WTC11 (cell line): ENCODE data around the gene PI4KB. TPM values are rescaled to one million over a fixed set of nuclear protein-coding genes. Genes with fewer than 3 reads are reported as not detected.

Experiments
- ATAC-seq: fragments of 200-7000 bp; cut with Tn5 transposase; 2 replicates; pipeline ENCODE4 v1.10.0; 2021; ENCODE audit warnings: mild to moderate bottlenecking, moderate library complexity
- CTCF ChIA-PET: fragments of 300-600 bp; sonication (Branson Sonifier 250); formaldehyde crosslinking; loops from one replicate; lab custom pipeline; 2021; ENCODE audit warnings: antibody characterized with exemption; lab: Charles Lee
- POLR2A ChIA-PET: fragments of 350-600 bp; sonication (Branson Sonifier 250); formaldehyde crosslinking; loops from one replicate; lab custom pipeline; 2021; ENCODE audit warnings: antibody characterized with exemption; lab: Charles Lee
- DNase-seq: peaks from one replicate; pipeline ENCODE4 v3.0.0; 2021; ENCODE audit warnings: low spot score
- H3K27ac Mint-ChIP-seq: 2 replicates; pipeline ENCODE4 v1.8.0; 2021; ENCODE audit warnings: mixed read lengths
- H3K27me3 Mint-ChIP-seq: 2 replicates; pipeline ENCODE4 v1.8.0; 2021; ENCODE audit warnings: low read depth, mild to moderate bottlenecking, moderate library complexity, mixed read lengths
- H3K36me3 Mint-ChIP-seq: 2 replicates; pipeline ENCODE4 v1.8.0; 2021; ENCODE audit warnings: mixed read lengths
- H3K4me1 Mint-ChIP-seq: 2 replicates; pipeline ENCODE4 v1.8.0; 2022; ENCODE audit warnings: mixed read lengths
- H3K4me3 Mint-ChIP-seq: 2 replicates; pipeline ENCODE4 v1.8.0; 2021; ENCODE audit warnings: mild to moderate bottlenecking, moderate library complexity, mixed read lengths
- H3K9me3 Mint-ChIP-seq: 2 replicates; pipeline ENCODE4 v1.8.0; 2021; ENCODE audit warnings: mixed read lengths
- JUN ChIP-seq: sonication (generic); formaldehyde crosslinking; IDR thresholded peaks from 2 replicates; pipeline ENCODE4 v1.8.0; 2023; ENCODE audit warnings: mild to moderate bottlenecking, missing genetic modification reagents
- SOX15 ChIP-seq: fragments of 250-450 bp; sonication (Bioruptor Pico); IDR thresholded peaks from 2 replicates; pipeline ENCODE4 v1.9.0; 2021; ENCODE audit warnings: mild to moderate bottlenecking
- TEAD1 ChIP-seq: sonication (generic); formaldehyde crosslinking; IDR thresholded peaks from 2 replicates; pipeline ENCODE4 v1.8.0; 2022; ENCODE audit warnings: mild to moderate bottlenecking, missing genetic modification reagents
- ZNF138 ChIP-seq: sonication (generic); formaldehyde crosslinking; conservative IDR thresholded peaks from 2 replicates; pipeline ENCODE4 v1.8.1; 2022; ENCODE audit warnings: mild to moderate bottlenecking, moderate library complexity, missing genetic modification reagents
- ZNF219 ChIP-seq: sonication (generic); formaldehyde crosslinking; IDR thresholded peaks from 2 replicates; pipeline ENCODE4 v1.8.0; 2023; ENCODE audit warnings: missing genetic modification reagents, mild to moderate bottlenecking, borderline replicate concordance
- ZNF263 ChIP-seq: sonication (generic); formaldehyde crosslinking; IDR thresholded peaks from 2 replicates; pipeline ENCODE4 v1.8.1; 2022; ENCODE audit warnings: low read depth, mild to moderate bottlenecking, moderate library complexity, missing genetic modification reagents
- ZNF317 ChIP-seq: sonication (generic); formaldehyde crosslinking; IDR thresholded peaks from 2 replicates; pipeline ENCODE4 v1.8.1; 2023; ENCODE audit warnings: low read depth, mild to moderate bottlenecking, moderate library complexity, missing genetic modification reagents, borderline replicate concordance
- total RNA-seq: library from RNA; stranded (reverse); gene quantifications from 3 replicates; pipeline ENCODE4 v1.2.3, GENCODE V29; 2021
- TF ChIP-seq, protein P1 (sequence below): sonication (generic); formaldehyde crosslinking; IDR thresholded peaks from 2 replicates; pipeline ENCODE4 v1.8.0; 2022; ENCODE audit warnings: missing genetic modification reagents
- TF ChIP-seq, protein P2 (sequence below): sonication (generic); formaldehyde crosslinking; IDR thresholded peaks from 2 replicates; pipeline ENCODE4 v1.8.1; 2023; ENCODE audit warnings: mild to moderate bottlenecking, moderate library complexity, missing genetic modification reagents
- TF ChIP-seq, protein P3 (sequence below): sonication (generic); formaldehyde crosslinking; IDR thresholded peaks from 2 replicates; pipeline ENCODE4 v1.8.0; 2022; ENCODE audit warnings: mild to moderate bottlenecking, missing genetic modification reagents
- TF ChIP-seq, protein P4 (sequence below): sonication (generic); formaldehyde crosslinking; IDR thresholded peaks from 2 replicates; pipeline ENCODE4 v1.8.1; 2023; ENCODE audit warnings: mild to moderate bottlenecking, missing genetic modification reagents, borderline replicate concordance
- TF ChIP-seq, protein P5 (sequence below): sonication (generic); formaldehyde crosslinking; IDR thresholded peaks from 2 replicates; pipeline ENCODE4 v1.8.1; 2023; ENCODE audit warnings: mild to moderate bottlenecking, missing genetic modification reagents
- TF ChIP-seq, protein P6 (sequence below): sonication (generic); formaldehyde crosslinking; IDR thresholded peaks from 2 replicates; pipeline ENCODE4 v1.8.1; 2022; ENCODE audit warnings: mild to moderate bottlenecking, missing genetic modification reagents, moderate library complexity, borderline replicate concordance

The PI4KB gene
- total RNA-seq, 1 experiment from 2014 or later, result 33.6 TPM

DNA sequence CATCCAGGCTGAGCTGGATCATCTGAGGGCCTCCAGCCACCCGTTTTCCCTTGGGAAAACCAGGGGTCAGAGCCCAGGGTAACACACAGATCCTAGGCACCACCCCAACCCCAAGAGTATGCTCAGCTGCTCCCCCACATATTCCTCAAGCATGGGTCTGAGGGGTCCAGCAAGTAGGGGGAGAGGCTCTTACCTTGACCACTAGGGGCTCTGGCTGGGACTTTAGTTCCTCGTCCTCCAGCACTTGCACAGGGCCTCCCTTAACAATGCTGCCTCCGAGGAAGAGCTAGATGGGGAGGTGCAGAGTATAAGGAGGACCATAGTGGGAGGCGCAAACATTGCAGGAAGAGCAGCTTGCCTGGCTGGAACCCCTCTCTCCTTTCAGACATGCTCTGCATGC, 37.8 kb upstream of the PI4KB start:
- POLR2A ChIA-PET, result interaction anchor here (0.5 kb wide), 1 partner anchor 30 kb away, joined by 3 read pairs; no protein-coding TSS in a partner anchor
- DNase-seq, result no peak
- Mint-ChIP-seq H3K36me3 (peaks cover 34% of the 10 kb centered on the region), H3K9me3 (peaks cover 36% of the 10 kb centered on the region), H3K27me3 (peaks cover 9% of the 10 kb centered on the region), H3K27ac (no peak overlapping the region), H3K4me3 (no peak overlapping the region), H3K4me1 (no peaks in the 10 kb centered on the region)
- ATAC-seq, result peak; percentile 68
- TF ChIP-seq SOX15 (no peak), ZNF263 (CRISPR knock-in tag) (no peak), TEAD1 (no peak), ZNF317 (CRISPR knock-in tag) (no peak), ZNF138 (no peak), ZNF219 (no peak), JUN (CRISPR knock-in tag) (no peak)
- TF ChIP-seq, protein P1, sequence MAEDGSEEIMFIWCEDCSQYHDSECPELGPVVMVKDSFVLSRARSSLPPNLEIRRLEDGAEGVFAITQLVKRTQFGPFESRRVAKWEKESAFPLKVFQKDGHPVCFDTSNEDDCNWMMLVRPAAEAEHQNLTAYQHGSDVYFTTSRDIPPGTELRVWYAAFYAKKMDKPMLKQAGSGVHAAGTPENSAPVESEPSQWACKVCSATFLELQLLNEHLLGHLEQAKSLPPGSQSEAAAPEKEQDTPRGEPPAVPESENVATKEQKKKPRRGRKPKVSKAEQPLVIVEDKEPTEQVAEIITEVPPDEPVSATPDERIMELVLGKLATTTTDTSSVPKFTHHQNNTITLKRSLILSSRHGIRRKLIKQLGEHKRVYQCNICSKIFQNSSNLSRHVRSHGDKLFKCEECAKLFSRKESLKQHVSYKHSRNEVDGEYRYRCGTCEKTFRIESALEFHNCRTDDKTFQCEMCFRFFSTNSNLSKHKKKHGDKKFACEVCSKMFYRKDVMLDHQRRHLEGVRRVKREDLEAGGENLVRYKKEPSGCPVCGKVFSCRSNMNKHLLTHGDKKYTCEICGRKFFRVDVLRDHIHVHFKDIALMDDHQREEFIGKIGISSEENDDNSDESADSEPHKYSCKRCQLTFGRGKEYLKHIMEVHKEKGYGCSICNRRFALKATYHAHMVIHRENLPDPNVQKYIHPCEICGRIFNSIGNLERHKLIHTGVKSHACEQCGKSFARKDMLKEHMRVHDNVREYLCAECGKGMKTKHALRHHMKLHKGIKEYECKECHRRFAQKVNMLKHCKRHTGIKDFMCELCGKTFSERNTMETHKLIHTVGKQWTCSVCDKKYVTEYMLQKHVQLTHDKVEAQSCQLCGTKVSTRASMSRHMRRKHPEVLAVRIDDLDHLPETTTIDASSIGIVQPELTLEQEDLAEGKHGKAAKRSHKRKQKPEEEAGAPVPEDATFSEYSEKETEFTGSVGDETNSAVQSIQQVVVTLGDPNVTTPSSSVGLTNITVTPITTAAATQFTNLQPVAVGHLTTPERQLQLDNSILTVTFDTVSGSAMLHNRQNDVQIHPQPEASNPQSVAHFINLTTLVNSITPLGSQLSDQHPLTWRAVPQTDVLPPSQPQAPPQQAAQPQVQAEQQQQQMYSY (CRISPR knock-in tag), result no peak
- TF ChIP-seq, protein P2, sequence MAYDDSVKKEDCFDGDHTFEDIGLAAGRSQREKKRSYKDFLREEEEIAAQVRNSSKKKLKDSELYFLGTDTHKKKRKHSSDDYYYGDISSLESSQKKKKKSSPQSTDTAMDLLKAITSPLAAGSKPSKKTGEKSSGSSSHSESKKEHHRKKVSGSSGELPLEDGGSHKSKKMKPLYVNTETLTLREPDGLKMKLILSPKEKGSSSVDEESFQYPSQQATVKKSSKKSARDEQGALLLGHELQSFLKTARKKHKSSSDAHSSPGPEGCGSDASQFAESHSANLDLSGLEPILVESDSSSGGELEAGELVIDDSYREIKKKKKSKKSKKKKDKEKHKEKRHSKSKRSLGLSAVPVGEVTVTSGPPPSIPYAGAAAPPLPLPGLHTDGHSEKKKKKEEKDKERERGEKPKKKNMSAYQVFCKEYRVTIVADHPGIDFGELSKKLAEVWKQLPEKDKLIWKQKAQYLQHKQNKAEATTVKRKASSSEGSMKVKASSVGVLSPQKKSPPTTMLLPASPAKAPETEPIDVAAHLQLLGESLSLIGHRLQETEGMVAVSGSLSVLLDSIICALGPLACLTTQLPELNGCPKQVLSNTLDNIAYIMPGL (CRISPR knock-in tag), result no peak
- TF ChIP-seq, protein P3, sequence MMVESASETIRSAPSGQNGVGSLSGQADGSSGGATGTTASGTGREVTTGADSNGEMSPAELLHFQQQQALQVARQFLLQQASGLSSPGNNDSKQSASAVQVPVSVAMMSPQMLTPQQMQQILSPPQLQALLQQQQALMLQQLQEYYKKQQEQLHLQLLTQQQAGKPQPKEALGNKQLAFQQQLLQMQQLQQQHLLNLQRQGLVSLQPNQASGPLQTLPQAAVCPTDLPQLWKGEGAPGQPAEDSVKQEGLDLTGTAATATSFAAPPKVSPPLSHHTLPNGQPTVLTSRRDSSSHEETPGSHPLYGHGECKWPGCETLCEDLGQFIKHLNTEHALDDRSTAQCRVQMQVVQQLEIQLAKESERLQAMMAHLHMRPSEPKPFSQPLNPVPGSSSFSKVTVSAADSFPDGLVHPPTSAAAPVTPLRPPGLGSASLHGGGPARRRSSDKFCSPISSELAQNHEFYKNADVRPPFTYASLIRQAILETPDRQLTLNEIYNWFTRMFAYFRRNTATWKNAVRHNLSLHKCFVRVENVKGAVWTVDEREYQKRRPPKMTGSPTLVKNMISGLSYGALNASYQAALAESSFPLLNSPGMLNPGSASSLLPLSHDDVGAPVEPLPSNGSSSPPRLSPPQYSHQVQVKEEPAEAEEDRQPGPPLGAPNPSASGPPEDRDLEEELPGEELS, result no peak
- TF ChIP-seq, protein P4, sequence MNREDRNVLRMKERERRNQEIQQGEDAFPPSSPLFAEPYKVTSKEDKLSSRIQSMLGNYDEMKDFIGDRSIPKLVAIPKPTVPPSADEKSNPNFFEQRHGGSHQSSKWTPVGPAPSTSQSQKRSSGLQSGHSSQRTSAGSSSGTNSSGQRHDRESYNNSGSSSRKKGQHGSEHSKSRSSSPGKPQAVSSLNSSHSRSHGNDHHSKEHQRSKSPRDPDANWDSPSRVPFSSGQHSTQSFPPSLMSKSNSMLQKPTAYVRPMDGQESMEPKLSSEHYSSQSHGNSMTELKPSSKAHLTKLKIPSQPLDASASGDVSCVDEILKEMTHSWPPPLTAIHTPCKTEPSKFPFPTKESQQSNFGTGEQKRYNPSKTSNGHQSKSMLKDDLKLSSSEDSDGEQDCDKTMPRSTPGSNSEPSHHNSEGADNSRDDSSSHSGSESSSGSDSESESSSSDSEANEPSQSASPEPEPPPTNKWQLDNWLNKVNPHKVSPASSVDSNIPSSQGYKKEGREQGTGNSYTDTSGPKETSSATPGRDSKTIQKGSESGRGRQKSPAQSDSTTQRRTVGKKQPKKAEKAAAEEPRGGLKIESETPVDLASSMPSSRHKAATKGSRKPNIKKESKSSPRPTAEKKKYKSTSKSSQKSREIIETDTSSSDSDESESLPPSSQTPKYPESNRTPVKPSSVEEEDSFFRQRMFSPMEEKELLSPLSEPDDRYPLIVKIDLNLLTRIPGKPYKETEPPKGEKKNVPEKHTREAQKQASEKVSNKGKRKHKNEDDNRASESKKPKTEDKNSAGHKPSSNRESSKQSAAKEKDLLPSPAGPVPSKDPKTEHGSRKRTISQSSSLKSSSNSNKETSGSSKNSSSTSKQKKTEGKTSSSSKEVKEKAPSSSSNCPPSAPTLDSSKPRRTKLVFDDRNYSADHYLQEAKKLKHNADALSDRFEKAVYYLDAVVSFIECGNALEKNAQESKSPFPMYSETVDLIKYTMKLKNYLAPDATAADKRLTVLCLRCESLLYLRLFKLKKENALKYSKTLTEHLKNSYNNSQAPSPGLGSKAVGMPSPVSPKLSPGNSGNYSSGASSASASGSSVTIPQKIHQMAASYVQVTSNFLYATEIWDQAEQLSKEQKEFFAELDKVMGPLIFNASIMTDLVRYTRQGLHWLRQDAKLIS (CRISPR knock-in tag), result no peak
- TF ChIP-seq, protein P5, sequence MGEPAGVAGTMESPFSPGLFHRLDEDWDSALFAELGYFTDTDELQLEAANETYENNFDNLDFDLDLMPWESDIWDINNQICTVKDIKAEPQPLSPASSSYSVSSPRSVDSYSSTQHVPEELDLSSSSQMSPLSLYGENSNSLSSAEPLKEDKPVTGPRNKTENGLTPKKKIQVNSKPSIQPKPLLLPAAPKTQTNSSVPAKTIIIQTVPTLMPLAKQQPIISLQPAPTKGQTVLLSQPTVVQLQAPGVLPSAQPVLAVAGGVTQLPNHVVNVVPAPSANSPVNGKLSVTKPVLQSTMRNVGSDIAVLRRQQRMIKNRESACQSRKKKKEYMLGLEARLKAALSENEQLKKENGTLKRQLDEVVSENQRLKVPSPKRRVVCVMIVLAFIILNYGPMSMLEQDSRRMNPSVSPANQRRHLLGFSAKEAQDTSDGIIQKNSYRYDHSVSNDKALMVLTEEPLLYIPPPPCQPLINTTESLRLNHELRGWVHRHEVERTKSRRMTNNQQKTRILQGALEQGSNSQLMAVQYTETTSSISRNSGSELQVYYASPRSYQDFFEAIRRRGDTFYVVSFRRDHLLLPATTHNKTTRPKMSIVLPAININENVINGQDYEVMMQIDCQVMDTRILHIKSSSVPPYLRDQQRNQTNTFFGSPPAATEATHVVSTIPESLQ (CRISPR knock-in tag), result no peak
- TF ChIP-seq, protein P6, sequence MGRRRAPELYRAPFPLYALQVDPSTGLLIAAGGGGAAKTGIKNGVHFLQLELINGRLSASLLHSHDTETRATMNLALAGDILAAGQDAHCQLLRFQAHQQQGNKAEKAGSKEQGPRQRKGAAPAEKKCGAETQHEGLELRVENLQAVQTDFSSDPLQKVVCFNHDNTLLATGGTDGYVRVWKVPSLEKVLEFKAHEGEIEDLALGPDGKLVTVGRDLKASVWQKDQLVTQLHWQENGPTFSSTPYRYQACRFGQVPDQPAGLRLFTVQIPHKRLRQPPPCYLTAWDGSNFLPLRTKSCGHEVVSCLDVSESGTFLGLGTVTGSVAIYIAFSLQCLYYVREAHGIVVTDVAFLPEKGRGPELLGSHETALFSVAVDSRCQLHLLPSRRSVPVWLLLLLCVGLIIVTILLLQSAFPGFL (CRISPR knock-in tag), result no peak
- CTCF ChIA-PET, result interaction anchor here (1.0 to 2.4 kb wide), 6 partner anchors 9 to 120 kb away, joined by 3 to 11 read pairs (median 4); no protein-coding TSS in a partner anchor
